HG03520 (cell line): ENCODE results near the gene GRPEL2.
"Not testable (repeated sequence)": the region's sequence is repeated elsewhere in the genome, so short reads cannot be mapped to it uniquely, and the experiment has no call there.

Source experiments
- ATAC-seq: cut with Tn5 transposase; IDR thresholded peaks from one replicate; pipeline ENCODE4 v1.9.1; 2021; ENCODE audit warnings: mild to moderate bottlenecking, moderate library complexity; ENCODE audit not compliant: unreplicated experiment

Gene GRPEL2

DNA sequence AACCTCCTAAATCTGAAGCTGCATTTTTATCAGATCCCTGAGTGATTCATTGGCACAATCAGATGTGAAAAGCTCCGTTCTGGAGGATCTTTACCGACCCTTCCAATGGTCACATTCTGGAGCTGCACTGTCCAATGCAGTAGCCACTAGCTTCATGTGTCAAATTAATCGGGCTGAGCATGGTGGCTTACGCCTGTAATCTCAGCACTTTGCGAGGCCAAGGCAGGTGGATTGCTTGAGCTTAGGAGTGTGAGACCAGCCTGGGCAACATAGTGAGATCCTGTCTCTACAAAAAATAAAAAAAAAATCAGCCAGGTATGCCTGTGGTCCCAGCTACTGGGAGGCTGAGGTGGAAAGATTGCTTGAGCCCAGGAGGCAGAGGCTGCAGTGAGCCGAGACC, 30.1 kb downstream of the GRPEL2 start:
- ATAC-seq = no peak

DNA sequence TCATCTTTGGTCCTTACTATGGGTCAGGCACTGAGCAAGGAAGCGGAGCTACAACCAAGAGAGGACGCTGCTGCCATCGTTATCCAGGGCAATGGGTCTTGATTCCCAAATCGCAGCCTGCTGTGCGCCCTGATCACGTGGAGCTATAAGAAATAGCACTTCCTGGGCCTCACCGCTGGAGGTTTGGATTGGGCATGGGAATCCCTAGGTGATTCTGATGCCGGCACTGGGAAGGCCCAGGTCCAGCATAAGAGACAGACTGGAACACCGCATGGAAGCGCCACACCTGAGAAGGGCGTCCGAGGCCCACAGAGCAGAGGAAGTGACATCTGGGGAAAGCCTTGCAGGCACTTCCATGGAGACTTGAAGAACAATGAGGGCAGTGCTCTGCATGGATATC, 30.8 kb downstream of the GRPEL2 start:
- no peak for ATAC-seq

DNA sequence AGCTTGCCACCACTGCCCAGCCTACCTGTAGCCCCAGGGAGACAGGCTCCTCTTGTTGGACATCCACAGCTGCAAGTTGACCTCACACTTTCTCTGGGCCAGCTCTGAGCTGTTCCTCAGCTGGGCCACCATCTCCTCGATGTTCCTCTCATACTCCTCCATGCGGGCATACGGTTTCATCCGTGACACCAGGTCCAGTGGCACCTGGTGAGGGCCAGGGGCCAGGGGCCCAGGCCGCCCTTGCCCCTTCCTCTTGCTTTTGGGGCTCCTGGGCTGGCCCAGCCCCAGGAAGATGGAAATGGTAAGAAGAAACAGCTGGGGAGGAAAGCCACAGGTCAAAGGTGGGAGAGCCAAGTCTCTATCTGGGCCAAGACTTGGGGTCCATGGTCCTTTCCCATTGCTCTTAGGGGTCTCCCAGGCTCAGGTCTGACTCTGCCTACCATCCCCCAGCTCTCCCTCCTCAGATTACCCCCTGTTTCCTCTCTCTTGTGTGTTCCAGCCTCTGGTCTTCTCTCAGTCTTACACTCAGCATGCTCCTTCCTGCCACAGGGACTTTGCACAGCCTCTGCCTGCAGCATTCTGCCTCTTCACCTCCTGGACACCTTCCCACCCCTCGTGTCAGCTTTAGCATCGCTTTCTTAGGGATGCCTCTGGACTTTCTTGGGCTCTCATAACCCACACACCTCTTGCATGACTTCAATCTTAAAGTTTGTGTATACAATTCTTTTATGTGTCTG, 31.6 kb downstream of the GRPEL2 start:
- ATAC-seq = no peak

DNA sequence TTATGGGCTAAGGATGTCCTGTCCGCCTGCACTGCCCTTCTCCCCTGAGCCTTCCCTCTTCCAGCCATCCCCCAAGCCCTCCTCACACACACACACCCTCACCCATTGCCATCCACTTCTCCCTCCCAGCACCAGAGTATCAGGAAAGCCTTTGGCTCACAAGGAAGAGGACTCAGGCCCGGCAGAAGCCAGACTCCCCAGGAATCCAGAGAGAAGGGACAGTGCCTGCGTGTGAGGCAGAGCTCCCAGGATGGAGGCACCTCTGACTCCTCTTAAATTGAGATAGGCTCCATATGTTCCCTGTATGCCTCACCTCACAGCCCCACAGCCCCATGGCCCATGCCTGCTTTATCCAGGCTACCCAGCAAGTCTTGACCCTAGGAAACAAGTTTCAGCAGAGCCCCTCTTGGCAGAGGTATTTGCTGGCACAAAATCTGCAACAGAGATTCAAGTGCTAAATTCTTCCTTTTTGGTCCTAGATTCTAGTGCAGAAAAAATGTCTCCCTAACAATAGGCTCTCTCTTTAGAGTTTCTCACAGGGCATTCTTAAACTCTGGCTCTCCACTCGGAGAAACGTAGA, 33.0 kb downstream of the GRPEL2 start:
- no peak for ATAC-seq

DNA sequence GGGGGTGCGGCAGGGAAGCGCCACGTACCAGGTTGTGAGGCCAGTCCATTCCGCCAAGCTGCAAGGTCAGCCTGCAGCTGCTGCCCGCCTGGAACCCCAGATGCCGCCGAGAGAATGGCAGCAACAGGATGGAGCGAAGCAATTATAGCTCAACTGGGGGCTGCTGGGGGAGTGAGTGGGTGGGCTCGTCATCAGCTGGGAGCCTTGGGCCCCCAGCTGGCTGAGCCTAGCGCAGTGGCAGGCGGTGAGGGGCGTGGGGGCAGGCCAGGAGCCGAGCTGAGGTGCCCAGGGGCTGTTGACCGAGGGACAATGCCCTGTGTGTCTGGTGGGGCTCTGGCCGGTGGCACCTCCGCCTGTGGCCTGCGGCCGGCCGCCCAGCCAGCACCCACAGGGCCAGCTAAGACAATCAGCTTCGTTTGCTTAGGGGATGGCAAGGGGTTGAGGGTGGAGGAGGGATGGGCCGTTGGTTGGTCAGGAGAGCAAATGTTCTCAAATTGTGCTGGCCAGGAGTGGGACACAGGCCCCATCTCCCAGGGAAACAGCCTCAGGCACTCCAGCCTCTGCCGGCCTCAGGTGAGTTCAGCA, 34.0 kb downstream of the GRPEL2 start, which contains the start of gene IL17B:
TSS of gene IL17B (minus strand) at position 116 of the 585 bp plus-strand sequence. CDS start at position 49, 67 bp downstream.
- ATAC-seq = no peak

DNA sequence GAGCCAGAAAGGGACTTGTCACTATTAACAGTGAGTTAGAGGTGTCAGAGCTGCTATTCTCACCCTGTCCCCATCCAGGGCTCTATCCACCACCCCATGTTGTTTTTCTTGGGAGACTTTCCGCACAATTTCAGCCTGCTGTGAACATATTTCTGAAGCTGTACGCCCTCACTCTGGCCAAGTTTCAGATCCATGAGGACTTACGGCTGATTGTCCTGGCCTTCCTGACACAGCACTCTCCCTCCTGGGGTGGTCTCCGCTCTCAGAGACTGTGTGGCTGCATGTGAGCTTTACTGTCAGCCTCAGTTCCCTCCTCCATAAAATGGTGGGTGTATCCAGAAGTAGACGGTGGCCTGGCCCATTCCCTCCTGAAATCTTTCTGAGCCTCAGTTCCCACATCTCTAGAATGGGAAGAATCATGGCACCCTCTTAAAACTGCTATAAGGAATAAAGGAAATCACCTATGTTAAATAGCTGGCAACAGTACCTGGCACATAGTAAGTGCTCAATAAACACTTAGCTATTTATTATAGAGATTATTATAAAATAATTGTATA, 34.6 kb downstream of the GRPEL2 start:
- no peak for ATAC-seq

DNA sequence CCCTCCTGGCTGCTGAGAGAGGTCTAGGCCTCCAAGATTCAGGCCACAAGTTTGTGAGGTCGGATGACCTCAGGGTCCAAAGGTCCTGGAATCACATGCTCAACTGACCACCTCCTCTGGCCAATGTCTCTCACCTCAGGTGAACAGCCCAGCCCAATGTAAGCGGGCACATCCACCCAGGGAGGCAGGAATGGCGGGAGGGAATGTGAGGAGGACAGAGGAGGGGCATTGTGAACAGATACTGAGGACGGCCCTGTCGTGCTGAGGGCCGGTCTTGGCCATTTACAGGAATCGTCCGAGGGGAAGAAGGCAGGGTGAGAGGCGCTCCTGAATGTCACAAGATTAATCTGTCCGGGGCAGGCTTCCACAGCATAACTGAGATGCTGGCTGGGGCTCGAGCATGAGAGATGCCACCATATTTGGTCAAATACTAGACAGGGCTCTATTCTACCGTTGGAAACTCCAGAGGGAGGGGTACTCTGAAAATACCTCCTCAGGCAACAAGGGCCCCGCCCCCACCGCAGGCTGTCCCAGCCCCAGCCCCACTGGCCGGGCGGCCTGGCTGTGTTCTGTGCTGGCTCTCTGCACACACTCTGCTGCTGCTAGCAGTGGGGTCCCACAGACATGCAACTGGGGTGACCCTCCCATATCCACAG, 35.3 kb downstream of the GRPEL2 start:
- no peak for ATAC-seq

DNA sequence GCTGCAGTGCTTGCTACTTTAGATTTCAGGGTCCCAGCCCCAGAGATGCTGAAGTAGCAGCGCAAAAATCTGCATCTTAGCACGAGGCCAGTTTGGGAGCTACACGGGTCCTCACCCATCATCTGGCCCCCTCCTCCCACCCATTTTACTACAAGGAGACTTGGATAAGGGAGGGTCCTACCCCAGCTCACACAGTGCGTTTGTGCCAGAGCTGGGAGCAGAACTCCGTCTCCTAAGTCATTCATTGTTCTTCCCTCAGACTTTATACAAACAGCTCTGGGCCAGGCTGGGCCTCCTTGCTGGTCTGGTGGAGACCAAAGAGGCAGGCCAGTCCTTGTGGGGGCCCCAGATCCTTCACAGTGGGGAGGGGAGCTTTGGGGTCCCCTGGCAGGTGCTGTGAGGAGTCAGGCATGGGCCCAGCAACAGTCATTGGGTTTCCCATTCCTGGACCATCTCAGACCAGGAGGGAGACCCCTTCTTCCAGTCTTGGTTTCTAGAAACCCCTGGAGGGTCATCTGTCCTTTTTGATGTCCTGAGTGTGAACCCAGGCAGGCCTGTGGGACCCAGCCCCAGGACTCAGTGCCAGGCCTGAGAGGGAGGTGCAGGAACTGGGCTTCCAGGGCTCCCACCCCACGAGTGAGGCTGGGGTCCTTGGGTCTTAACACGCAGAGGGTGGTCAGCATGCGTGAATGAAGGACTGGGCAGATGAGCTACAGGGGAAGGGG, 36.1 kb downstream of the GRPEL2 start:
- peak; percentile 20 for ATAC-seq

DNA sequence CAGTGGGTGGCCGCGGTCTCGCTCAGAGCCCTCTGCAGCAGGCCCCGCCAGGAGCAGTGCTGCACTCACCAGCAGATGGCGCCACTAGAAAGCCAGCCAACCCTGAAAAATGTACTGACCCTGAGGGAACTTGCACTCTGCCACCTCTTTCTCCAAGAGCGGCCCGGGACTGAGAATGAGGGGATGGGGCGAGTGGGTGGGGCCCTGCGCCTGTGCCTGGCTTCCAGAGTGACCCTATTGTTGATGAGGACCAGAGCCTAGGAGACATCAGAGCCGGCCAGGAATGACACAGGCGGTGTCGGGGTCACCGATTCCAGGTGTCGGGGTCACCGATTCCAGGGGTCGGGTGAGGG, 36.7 kb downstream of the GRPEL2 start:
- ATAC-seq = peak; percentile 81

DNA sequence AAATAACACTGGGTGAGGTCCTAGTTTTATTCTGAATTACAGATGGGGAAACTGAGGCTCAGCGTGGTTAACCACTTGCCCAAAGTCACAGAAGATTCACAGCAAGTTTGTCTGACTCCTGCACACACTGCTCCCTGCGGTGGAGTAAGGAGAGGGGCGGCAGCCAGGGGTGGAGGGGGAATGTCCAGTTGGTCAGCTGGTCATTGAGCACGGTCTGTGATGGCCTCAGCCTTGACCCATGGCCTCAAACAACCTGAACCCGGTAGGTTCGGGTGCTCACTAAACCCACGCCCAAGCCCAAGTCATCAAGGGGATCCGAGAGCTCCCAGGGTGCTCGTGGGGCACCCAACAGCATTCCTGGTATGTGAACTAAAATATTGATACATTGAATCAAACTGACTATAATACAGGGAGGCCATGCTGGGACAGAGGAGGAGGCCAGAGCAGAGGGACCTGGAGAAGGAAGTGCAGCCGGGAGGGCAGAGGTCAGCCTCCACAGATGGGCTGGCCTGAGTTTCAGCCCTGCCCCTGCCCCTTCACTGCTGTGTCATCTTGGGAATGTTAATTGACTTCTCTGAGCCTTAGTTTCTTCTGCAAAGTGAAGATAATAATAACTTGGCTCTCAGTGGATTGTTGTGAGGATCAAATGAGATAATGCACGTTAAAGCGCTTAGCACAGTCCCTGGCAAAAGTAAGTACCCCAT, 37.4 kb downstream of the GRPEL2 start:
- no peak for ATAC-seq

DNA sequence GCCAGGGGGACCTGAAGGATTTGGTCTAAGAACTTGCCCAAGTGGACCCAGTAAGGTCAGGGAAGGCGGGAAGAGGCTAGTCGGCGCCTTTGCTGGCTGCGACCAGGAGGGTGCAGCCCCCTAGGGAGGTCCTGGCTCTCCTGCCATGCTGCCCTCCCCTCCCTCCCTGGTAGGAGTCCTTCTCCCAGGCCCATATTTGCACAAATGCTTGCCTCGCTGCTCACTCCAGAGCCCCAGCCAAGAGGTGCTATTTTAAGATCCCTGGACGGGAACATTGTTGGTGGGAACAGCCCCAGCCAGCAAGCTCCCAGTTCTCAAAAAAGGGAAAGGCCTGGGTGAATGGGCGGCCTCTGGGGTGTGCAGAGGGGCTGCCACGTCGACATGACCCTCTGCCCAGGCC, 38.1 kb downstream of the GRPEL2 start:
- ATAC-seq = no peak

DNA sequence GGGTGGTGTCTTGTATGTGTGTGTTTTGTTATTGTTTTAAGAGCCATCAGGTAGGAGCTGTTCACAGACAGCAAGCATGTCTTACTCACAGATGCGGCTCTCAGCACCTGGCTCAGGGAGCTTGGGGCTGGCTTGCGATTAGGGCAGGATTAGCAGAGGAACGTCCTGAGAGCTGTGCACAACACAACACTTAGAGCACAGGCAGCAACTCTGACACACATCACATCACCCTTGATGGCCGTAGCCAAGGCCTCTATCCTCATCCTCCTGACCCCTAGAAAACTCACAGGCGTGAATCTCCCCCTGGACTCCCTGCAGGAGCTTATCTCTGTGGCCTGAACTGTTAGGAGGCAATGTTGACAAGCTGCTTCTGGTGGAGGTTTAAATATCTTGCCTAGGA, 40.9 kb downstream of the GRPEL2 start:
- ATAC-seq = no peak

DNA sequence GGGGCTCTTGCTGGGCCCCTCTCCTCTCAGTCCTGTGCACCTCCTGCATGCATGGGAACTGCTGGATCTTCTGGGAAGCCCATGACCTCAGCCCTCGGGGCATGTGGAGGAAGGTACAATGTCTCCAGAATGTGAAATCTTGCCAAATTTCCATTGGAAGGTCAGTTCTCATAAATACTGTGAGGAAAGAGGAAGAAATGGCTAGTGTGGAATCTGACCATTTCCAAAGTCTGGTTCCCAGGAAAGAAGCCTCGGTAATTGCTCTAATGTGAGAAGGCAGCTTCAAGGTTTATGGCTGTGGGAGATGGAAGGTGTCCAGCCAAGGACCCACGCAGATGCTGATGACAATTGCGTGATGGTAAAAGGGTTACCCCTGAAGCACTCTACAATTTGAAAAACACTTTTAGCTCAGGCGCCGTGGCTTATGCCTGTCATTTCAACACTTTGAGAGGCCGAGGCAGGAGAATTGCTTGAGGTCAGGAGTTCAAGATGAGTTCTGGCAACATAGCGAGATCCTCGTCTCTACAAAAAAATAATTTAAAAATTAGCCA, 41.9 kb downstream of the GRPEL2 start:
- no peak for ATAC-seq

DNA sequence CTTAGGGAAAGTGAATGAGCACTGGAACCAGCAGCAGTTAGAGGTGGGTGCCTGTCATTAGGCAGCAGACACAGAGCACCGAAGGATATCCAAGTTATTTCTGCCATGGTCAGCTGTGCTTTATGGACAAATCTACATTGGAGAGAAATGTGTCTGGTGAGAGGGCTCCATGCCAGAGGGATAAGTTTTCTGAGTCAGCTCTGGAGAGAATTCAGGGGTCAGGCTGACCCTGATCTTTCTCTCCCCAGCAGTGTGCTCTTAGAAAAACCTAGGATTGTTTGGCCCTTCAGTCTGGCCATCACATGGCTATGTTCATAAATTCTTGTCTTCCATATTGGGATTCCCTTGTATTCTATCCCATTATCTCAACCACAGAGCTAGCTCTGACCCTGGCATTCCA, 42.7 kb downstream of the GRPEL2 start:
- ATAC-seq = no peak

DNA sequence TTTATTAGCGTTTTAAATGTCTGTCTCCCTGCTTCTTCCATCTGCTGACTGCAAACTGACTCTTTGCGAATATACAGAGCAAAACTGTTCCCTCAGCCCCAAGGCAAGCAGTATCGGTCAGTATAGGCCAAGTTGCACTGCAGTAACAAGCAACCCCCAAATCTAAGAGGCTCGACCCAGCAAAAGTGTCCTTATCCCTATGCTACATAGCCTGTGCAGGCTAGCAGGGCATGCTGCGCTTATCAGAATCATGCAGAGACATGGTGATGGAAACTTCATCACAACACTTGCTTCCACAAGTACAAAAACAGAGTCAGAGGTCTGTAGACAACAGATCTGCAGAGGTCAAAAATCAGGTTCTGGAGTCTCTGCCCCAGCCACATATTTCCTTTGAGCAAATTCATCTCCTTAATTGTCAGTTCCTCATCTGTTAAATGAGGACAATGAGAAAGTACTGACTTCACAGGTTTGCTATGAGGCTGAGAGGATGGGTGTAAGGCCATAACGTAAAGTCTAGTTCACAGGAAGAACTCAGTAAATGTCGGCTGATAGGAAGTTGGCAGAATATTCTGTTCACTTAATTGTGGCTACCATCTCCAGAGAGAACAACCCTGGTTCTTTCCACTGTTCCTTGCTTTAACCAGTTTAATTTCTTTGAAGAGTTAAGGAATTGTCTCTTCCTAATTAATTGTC, 43.3 kb downstream of the GRPEL2 start:
- no peak for ATAC-seq

DNA sequence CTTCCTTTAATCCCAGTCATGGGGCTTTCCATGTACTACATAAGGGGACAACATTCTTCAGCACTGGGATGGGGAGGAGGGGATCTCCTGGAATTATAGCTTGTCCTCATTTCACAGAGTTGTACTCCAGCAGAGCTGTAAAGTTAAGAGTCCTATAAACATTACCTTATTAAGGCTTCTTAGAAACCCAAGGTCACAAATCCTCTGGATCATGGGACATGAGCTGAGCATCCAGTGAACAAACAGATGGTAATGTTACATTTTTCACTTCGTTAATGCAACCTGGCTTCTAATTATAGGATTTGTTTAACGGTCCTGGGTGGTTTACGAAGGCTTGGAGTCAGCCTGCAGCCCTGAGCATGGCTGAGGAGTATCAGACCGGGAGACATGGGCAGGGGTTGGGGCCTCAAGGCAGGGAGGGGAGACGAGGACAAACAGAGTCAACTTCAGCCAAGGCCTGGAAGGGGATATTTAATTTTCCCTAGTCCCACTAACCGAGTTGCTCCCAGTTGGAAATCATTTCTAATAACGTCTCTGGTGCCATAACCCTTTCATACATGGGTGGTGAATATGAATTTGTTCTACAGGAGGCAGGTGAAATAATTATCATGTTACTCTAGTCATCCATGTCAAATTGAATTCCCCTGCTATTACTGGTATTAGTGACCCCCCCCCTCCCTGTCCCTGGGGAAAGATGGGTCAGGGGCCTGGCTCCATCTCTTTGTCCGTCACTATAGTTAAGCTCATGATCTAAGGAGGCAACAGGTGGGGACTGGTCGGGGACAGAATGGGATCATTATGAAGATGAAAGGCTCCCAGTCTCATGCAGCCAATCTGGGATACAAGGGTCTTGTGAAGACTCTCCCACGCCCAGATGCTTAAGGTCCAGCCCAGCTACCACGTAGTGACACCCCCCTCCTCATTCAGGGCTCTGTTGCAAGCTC, 44.5 kb downstream of the GRPEL2 start:
- no peak for ATAC-seq

DNA sequence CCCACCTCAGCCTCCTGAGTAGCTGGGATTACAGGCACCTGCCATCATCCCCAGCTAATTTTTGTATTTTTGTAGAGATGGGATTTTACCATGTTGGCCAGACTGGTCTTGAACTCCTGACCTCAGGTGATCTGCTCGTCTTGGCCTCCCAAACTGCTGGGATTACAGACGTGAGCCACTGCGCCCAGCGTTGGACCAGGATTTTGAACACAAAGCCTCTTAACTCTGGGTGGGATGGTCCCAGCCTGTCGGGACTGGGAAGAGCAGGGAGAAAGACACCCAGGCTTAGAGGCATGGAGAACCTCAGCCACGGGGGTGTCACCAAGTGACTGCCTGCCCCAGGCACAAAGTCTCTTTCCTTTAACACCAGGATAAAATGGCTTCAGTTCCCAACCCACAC, 45.8 kb downstream of the GRPEL2 start:
- ATAC-seq = not testable (repeated sequence)

DNA sequence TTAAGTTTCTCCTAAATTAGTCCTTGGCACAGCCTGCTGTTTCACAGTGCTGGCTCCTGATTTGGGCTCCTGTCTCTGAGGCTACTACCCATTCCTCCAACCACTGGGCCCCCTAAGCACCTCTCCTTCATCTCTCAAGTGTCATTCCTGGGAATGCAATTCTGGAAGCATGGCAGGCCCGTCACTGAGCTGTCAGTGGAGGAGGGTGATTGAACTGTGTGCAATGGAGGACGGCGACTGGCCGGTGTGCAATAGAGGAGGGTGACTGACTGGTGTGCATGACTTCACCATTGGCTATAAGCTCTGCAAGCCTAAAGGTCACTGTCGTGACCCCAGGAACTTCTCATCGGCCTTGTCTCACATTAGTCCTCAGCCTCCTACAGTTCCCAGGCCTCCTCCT, 46.2 kb downstream of the GRPEL2 start:
- no peak for ATAC-seq
